GM23248 (cell line): ENCODE data around the gene EEIG2.

ENCODE experiments used
- EZH2 ChIP-seq: fragments of 200-600 bp; sonication (generic); IDR thresholded peaks from 2 replicates; pipeline ENCODE4 v1.6.1; 2018; ENCODE audit warnings: antibody characterized with exemption, mild to moderate bottlenecking; ENCODE audit not compliant: insufficient read depth, poor library complexity, severe bottlenecking
- EZH2phosphoT487 ChIP-seq: fragments of 200-600 bp; sonication (generic); IDR thresholded peaks from 2 replicates; pipeline ENCODE4 v1.6.1; 2018; ENCODE audit warnings: antibody characterized with exemption, moderate library complexity, mild to moderate bottlenecking, low read depth; ENCODE audit not compliant: insufficient read depth

GRCh38 chr1:108521990-108522393, 37.9 kb upstream of the EEIG2 start:
- TF ChIP-seq EZH2phosphoT487 (no peak), EZH2 (no peak)
